HG03432 (cell line): ENCODE results near the gene RPL13.
"Not testable (repeated sequence)": the region's sequence is repeated elsewhere in the genome, so short reads cannot be mapped to it uniquely, and the experiment has no call there.

Experiments
- ATAC-seq: cut with Tn5 transposase; IDR thresholded peaks from one replicate; pipeline ENCODE4 v1.9.1; 2021; ENCODE audit warnings: mild to moderate bottlenecking, moderate library complexity; ENCODE audit not compliant: unreplicated experiment

RPL13 gene

GRCh38 chr16:89576153-89577054 lies 15.9 kb downstream of the RPL13 start:
- ATAC-seq = no peak

GRCh38 chr16:89577055-89577759 lies 16.7 kb downstream of the RPL13 start:
- ATAC-seq = no peak

- ATAC-seq = no peak
Measured at GRCh38 chr16:89579351-89579750, 18.9 kb downstream of the RPL13 start.

- no peak for ATAC-seq
Measured at GRCh38 chr16:89581045-89581695, 20.7 kb downstream of the RPL13 start.

- no peak for ATAC-seq
Measured at GRCh38 chr16:89581861-89582563, 21.5 kb downstream of the RPL13 start.

- ATAC-seq = no peak
Measured at GRCh38 chr16:89582614-89583196, 22.2 kb downstream of the RPL13 start.

GRCh38 chr16:89583197-89583894 lies 22.9 kb downstream of the RPL13 start:
- no peak for ATAC-seq

- no peak for ATAC-seq
Measured at GRCh38 chr16:89583895-89584644, 23.6 kb downstream of the RPL13 start.

- ATAC-seq = no peak
Measured at GRCh38 chr16:89584768-89585549, 24.5 kb downstream of the RPL13 start.

- ATAC-seq = no peak
Measured at GRCh38 chr16:89586218-89586617, 25.7 kb downstream of the RPL13 start.

- ATAC-seq = no peak
Measured at GRCh38 chr16:89586853-89587252, 26.4 kb downstream of the RPL13 start.

GRCh38 chr16:89587676-89588075 lies 27.2 kb downstream of the RPL13 start:
- not testable (repeated sequence) for ATAC-seq

GRCh38 chr16:89588413-89589109 lies 28.1 kb downstream of the RPL13 start:
- ATAC-seq = no peak

- ATAC-seq = no peak
Measured at GRCh38 chr16:89589241-89589926, 28.9 kb downstream of the RPL13 start.

GRCh38 chr16:89593841-89594240 lies 33.4 kb downstream of the RPL13 start:
- no peak for ATAC-seq

GRCh38 chr16:89595330-89596060 lies 35.0 kb downstream of the RPL13 start:
- no peak for ATAC-seq
